Inflammatory macrophage (primary cell): ENCODE results near the gene CYGB.
A peak's percentile ranks its signal among the peaks of the same experiment; 100 is the strongest.
"Not testable (repeated sequence)": the region's sequence is repeated elsewhere in the genome, so short reads cannot be mapped to it uniquely, and the experiment has no call there.

Experiments used
- DNase-seq, 2 donors: peaks; one replicate each; pipeline ENCODE4 v3.0.0-alpha.2; 2020 to 2022

Gene CYGB

DNA sequence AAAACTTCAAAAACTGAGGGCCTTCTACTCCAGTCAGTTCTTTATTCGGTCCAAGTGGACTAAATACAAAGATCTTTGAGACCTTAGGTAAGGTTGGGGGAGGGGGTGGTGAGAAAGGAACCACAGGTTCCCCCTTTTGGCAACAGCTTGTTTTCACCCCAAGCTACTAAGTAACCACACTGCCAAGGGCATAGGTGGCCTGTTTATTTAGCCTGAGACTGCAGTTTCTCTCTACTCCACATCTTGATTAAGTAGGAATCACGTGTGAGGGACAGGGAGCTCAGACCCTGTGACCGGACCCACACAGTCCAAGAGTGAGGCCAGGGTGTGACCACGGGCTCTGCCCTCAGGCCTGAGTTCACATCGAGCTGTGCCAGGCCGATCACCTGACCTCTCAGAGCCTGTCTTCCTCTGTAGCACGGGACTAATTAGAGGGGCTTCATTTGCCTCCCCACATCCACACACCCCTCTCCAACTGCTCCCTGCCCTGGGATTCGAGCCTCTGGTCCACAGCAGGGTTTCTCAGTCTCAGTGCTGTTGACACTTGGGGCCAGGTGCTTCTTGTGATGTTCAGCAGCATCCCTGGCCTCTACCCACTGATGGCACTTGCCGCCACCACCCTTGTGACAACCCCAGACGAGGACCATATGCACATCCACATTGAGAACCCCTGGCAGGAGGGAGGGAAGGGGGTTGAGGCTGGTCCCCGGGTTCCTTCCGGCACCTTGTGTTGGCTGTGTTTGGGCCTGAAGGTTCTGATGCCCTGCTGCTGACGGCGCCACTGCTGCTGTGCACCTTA, 30.3 kb upstream of the CYGB start:
- DNase-seq: peak; percentile 44 to 48

DNA sequence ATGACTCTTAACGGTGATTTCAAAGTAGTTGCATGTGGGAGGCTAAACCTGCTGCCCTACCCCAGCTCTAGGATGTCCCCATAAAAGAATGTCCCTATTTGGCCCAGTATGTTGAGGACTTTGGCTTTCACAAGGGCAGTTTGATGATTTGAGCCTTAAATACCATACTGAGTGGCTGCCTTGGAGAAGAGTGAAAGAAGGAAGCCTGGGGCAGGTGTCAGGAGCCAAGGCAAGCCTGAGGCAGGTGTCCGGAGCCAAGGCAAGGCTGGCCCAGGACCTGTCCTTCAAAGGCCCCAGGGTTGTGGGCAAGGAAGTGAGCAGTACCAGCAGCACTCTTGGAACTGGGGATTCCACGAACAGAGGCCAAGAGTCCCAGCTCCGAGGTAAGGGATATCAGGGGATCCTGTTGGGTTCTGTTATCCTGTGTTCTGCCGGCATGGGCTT, 29.5 kb upstream of the CYGB start:
- no peak for DNase-seq

DNA sequence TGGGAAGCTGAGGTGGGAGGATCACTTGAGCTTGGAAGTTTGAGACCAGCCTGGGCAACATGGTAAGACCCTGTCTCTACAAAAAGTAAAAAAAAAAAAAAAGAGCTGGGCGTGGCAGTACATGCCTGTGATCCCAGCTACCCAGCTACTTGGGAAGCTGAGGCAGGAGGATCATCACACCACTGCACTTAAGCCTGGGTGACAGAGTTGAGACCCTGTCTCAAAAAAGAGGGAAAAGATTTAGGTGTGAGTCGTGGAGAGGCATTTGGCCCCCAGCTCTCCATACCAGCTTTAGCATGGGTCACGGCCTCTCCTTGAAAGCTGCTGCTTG, 29.1 kb upstream of the CYGB start:
- DNase-seq: no peak

DNA sequence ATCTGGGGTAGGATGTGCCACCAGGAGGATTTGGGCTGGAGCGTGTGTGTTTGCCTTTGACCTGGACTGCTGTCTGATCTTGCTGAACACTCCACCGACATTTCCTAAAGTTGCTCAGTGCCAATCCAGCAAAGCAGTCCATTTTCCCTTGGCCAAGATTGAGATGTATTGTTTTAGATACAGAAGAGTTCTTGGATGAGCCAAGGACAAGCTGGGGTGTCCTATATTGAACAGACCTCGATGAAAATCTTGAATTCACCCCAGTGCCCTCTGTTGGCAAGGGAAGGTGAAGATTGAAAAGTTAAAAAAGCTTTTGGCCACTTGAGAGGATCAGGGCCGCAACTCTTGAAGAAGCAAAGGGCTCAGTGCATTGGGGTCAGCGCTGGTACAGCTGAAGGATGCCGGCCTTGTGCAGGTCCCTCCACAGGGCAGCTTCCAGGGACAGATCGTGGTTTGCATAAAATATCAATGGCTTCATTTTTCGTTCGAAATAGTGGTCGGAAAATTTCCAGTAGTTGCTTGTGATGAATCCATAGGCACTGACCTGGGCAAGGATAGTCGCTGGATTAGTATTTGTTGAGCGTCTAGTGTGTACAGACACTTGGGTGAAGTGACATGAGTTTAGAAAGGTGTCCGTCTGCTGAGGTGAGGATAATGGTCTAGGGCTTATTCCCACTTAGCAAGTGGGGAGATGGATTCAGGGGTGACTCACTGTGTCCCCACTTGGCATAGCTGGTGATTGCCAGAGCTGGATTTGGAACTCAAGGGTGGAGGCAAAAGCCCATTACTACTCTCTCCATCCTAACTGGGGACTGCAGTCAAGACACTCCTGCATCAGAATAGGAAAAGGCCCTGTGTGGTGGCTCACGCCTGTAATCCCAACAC, 28.5 kb upstream of the CYGB start:
- no peak for DNase-seq

DNA sequence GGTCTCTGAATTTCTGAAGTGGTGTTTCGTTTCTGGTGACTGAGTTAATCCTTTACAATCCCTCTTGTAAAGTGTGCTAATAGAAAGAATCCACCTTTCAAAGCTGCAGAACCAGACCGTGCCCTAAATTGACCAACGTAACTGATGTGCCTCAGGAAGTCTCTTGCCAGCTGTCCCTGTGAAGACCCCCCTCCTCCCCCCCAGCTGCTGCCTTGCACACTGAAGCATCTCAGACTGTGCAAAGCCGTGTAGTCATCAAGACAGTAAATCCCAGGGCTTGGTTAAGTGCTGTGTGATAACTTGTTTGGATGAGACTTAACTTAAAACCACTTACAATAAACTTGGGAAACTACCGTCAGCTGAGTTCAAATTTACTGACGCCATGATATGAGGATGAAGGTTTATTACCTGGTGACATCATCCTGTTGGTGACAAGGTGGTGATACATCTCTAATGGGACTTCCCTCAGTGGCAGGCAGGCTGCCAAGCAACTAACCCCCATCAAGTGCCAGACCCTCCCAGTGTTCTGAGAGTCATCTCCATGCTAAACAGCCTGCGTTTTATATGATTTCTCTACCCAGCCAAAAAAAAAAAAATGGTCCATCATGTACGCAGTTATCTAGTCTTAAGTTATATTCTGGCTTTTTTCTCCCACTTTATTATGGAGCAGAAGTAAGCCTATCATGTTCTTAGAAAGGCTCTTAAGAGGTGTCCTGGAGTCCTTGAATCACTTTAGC, 27.6 kb upstream of the CYGB start:
- not testable (repeated sequence) for DNase-seq

GRCh38 chr17:76563359-76563758, 25.9 kb upstream of the CYGB start:
- not testable (repeated sequence) for DNase-seq

- DNase-seq: no peak
These were observed 25.2 kb upstream of the CYGB start for GRCh38 chr17:76562734-76563148.

GRCh38 chr17:76561799-76562268, 24.3 kb upstream of the CYGB start:
- no peak for DNase-seq

DNA sequence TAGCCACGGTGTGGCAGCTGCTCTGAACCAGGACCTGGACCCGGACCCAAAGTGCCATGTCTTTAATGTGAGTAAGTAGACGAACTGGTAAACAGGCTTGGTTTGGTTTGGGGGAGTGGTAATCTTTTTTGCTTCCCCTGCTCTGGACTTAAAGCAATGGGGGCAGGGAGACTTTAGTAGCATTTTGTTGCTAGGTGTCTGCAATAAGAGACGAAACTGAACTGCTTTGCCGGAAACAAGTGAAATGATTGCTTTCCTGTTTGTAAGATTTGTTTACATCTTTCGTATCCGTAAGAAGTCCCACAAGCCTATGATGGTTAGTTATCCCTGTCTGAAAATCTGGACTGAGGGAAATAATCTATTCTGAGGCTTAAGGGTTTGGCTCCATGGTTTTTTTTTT, 23.8 kb upstream of the CYGB start:
- DNase-seq: no peak

GRCh38 chr17:76560877-76561221, 23.3 kb upstream of the CYGB start:
- DNase-seq: no peak

- peak; percentile 30 to 47 for DNase-seq
These were observed 22.7 kb upstream of the CYGB start for GRCh38 chr17:76560036-76560876.

DNA sequence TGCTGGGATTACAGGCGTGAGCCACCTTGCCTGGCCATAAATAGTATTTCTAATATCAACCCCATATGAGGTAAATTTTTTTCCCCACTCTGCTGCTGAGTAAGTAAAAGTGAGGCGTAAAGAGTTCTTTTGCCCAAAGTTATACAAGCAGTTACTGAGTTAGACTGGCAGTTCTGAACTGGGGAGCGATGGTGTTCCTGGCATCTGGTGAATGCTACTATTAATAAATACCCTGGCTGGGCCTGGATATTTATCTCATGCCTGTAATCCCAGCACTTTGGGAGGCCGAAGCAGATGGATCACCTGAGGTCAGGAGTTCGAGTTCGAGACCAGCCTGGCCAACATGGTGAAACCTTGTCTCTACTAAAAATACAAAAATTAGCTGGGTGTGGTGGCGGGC, 22.0 kb upstream of the CYGB start:
- DNase-seq: not testable (repeated sequence)

- no peak for DNase-seq
These were observed 20.9 kb upstream of the CYGB start for GRCh38 chr17:76558198-76559095.

DNA sequence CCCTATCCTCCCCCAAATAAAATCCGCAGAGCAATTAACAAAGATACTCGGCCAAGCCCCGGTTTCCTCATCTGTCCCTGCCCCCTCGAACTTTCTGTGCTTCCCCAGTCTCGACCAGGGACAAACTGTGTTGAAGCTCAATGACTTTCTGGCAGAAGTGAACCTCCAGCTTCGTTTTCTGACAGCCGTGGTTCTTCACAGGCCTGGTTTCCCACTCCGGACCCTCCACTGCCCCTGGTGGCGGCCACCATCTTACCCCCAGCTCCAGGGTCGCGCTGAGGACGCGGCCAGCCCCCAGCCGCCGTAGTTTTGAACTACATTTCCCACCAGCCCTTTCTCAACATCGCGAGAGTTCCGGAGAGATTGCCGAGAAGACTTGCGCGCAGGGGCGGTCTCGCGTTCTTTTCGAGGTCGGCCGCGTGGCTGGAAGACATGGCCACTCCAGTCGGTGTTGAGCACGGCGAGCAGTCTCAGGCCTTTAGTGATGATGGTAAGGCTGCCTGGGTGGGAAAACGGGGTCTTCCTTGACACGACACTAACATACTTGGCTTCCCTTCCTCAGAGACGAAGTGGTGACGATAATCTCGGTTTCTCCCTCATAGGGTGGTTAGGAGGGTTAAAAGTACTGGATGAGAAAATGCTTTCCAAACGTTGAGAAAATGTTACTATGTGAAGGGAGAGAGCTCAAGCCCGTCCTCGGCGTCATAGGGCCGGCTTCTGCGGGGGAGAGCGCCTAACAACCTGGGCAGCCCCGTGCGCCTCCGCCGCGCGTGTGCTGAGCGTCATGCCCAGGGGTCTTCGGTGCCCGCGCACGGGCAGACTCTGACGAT, 20.1 kb upstream of the CYGB start:
- DNase-seq: peak; percentile 97

GRCh38 chr17:76556765-76557367, 19.4 kb upstream of the CYGB start:
- DNase-seq: peak; percentile 78

- no peak for DNase-seq
These were observed 16.6 kb upstream of the CYGB start for GRCh38 chr17:76554131-76554530.

DNA sequence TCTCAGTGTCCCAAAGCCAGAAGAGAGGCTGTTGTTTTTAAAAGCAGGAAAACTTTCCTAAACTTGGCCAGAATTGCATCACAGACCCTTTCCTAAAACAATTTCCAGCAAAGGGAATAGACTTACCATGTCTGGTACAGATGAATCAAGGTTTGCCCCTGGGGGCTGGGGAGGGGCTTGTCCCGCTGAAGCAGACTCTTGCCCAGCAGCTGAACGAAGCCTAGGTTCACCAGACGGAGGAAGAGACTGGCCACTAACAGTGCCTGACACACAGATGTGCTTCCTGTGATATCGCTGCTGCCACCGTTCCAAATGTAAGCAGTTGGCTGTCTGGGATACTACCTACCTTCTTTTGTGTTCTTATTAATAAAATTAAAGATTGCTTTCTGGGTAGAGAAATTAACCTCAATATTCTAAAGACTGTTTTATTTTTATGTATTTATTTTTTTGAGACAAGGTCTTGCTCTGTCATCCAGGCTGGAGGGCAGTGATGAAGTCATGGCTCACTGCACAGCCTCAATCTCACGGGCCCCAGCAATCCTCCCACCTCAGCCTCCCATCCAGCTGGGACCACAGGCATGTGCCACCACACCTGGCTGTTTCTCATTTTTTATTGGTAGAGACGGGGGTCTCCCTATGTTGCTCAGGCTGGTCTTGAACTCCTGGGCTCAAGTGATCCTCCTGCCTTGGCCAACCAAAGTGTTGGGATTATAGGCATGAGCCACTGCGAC, 15.8 kb upstream of the CYGB start:
- no peak for DNase-seq

DNA sequence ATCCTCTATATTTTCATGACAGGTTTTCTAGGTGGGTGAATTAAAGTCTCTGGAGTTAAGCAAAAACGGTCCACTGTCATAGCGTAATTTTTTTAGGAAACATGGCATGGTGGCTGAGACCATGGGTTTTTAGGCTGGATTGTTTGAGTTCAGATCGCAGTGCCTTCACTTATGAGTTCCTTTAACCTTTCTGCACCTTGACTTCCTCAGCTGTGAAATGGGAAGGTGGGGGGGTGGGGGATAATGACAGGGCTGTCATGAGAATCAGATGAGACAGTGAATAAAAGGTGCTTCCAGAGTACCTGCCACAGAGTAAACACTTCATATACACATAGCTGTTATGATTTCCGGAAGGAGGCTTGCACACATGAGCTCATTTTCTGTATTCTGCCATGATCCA, 14.2 kb upstream of the CYGB start:
- DNase-seq: no peak
